Measurements from ENCODE around the gene TNNT2. TPM values are rescaled to one million over a fixed set of nuclear protein-coding genes. Genes with fewer than 3 reads are reported as not detected.

The TNNT2 gene
- total RNA-seq, 1 donor from 2014 or later: not detected

- Mint-ChIP-seq H3K36me3 (ENCODE audit: unreplicated experiment) (no peaks in the 10 kb centered on the region), H3K27ac (ENCODE audit: unreplicated experiment) (no peak overlapping the region), H3K27me3 (ENCODE audit: unreplicated experiment) (peaks cover 13% of the 10 kb centered on the region), H3K9me3 (ENCODE audit: unreplicated experiment) (peaks cover 4% of the 10 kb centered on the region), H3K4me3 (ENCODE audit: unreplicated experiment) (no peak overlapping the region), H3K4me1 (ENCODE audit: low read depth, unreplicated experiment) (no peaks in the 10 kb centered on the region)
- DNase-seq: peak; percentile 34
- no peak for TF ChIP-seq CTCF (IDR thresholded peaks at IDR 0.05; ENCODE audit: partially characterized antibody, unreplicated experiment)
These were observed 22.1 kb upstream of the TNNT2 start for GRCh38 chr1:201399352-201400126.

DNA sequence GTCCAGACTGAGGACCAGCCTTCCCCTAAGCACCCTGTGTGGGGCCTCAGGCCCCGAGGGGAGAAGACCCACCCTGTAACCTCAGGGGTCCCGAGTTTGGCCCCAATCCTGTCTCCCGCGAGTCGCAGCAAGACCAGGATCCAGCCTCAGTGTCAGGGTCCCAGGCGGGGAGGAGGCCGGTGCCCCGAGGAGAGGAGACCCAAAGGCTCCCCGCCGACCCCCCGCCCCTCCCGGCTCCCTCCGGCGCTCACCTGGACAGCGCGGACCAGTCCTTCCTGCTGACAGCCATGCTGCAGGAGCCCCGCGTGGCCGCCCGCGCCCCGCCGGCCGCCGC lies 21.5 kb upstream of the TNNT2 start, which contains the start of gene LAD1:
Gene LAD1 (minus strand): TSS at position 307 of the 334 bp plus-strand sequence. CDS start 18 bp downstream, at position 289.
- no peak within 1 kb of the TSS for H3K4me3 Mint-ChIP-seq (ENCODE audit: unreplicated experiment)
- H3K27ac Mint-ChIP-seq (ENCODE audit: unreplicated experiment): no peak within 1 kb of the TSS
- TF ChIP-seq CTCF (IDR thresholded peaks at IDR 0.05; ENCODE audit: partially characterized antibody, unreplicated experiment): no peak

GRCh38 chr1:201397675-201398074 lies 20.2 kb upstream of the TNNT2 start:
- no peak for TF ChIP-seq CTCF (IDR thresholded peaks at IDR 0.05; ENCODE audit: partially characterized antibody, unreplicated experiment)
- no peak overlapping the region for H3K4me3 Mint-ChIP-seq (ENCODE audit: unreplicated experiment)
- H3K27ac Mint-ChIP-seq (ENCODE audit: unreplicated experiment): no peak overlapping the region
- no peaks in the 10 kb centered on the region for H3K4me1 Mint-ChIP-seq (ENCODE audit: low read depth, unreplicated experiment)
- H3K9me3 Mint-ChIP-seq (ENCODE audit: unreplicated experiment): peaks cover 8% of the 10 kb centered on the region
- no peak for DNase-seq
- H3K27me3 Mint-ChIP-seq (ENCODE audit: unreplicated experiment): peaks cover 15% of the 10 kb centered on the region
- H3K36me3 Mint-ChIP-seq (ENCODE audit: unreplicated experiment): no peaks in the 10 kb centered on the region

More for the DNA sequence above, 21.5 kb upstream of the TNNT2 start, which contains the start of gene LAD1:
- H3K27me3 Mint-ChIP-seq (ENCODE audit: unreplicated experiment): peaks cover 13% of the 10 kb centered on the region
- H3K36me3 Mint-ChIP-seq (ENCODE audit: unreplicated experiment): no peaks in the 10 kb centered on the region
- no peak for DNase-seq
- no peaks in the 10 kb centered on the region for H3K4me1 Mint-ChIP-seq (ENCODE audit: low read depth, unreplicated experiment)
- H3K9me3 Mint-ChIP-seq (ENCODE audit: unreplicated experiment): peaks cover 7% of the 10 kb centered on the region

- Mint-ChIP-seq H3K9me3 (ENCODE audit: unreplicated experiment) (peaks cover 14% of the 10 kb centered on the region), H3K4me3 (ENCODE audit: unreplicated experiment) (no peak overlapping the region), H3K4me1 (ENCODE audit: low read depth, unreplicated experiment) (no peaks in the 10 kb centered on the region), H3K36me3 (ENCODE audit: unreplicated experiment) (no peaks in the 10 kb centered on the region), H3K27ac (ENCODE audit: unreplicated experiment) (no peak overlapping the region), H3K27me3 (ENCODE audit: unreplicated experiment) (peaks cover 15% of the 10 kb centered on the region)
- no peak for TF ChIP-seq CTCF (IDR thresholded peaks at IDR 0.05; ENCODE audit: partially characterized antibody, unreplicated experiment)
- no peak for DNase-seq
These were observed 19.5 kb upstream of the TNNT2 start for GRCh38 chr1:201396861-201397464.

DNA sequence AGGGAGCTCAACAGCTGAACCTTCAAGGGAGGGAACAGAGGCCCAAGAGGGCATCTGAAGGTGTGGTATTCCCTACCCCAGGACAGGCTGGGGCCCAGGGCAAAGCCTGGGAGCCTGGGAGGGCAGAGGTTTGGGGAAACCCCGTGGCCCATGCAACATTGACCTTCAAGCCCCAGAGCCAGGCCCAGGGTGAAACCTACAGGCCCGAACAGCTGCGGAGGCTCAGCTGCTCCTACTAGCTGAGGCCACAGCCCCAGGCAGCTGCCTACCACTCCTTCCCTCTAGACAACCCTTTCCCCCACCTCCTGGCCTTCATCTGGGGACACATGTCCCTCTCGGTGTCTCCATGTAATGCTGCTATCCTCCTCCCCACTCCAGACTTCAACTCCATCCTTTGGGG lies 18.5 kb upstream of the TNNT2 start:
- Mint-ChIP-seq H3K9me3 (ENCODE audit: unreplicated experiment) (peaks cover 14% of the 10 kb centered on the region), H3K36me3 (ENCODE audit: unreplicated experiment) (no peaks in the 10 kb centered on the region), H3K4me3 (ENCODE audit: unreplicated experiment) (no peak overlapping the region), H3K4me1 (ENCODE audit: low read depth, unreplicated experiment) (no peaks in the 10 kb centered on the region), H3K27ac (ENCODE audit: unreplicated experiment) (no peak overlapping the region), H3K27me3 (ENCODE audit: unreplicated experiment) (peaks cover 14% of the 10 kb centered on the region)
- no peak for TF ChIP-seq CTCF (IDR thresholded peaks at IDR 0.05; ENCODE audit: partially characterized antibody, unreplicated experiment)
- no peak for DNase-seq

All from glutamatergic neuron (in vitro differentiated cells).